GM18505 (cell line): ENCODE measurements around the gene ADAMTSL1.
"Not testable (repeated sequence)": the region's sequence is repeated elsewhere in the genome, so short reads cannot be mapped to it uniquely, and the experiment has no call there.

Experiments
- ATAC-seq: cut with Tn5 transposase; IDR thresholded peaks from one replicate; pipeline ENCODE4 v1.9.1; 2021; ENCODE audit not compliant: unreplicated experiment
- POLR2A ChIP-seq: IDR thresholded peaks from 4 replicates; pipeline ENCODE4 v1.6.1; 2011; ENCODE audit warnings: borderline replicate concordance; ENCODE audit not compliant: insufficient read depth, insufficient read length; ENCODE audit errors: extremely low read depth

Gene ADAMTSL1

GRCh38 chr9:18923671-18924430 is 449.9 kb downstream of the ADAMTSL1 start:
- no peak for TF ChIP-seq POLR2A
- ATAC-seq: no peak

- no peak for TF ChIP-seq POLR2A
- ATAC-seq: no peak
These were observed 451.9 kb downstream of the ADAMTSL1 start for GRCh38 chr9:18925880-18926279.

- TF ChIP-seq POLR2A: no peak
- ATAC-seq: no peak
These were observed 452.6 kb downstream of the ADAMTSL1 start for GRCh38 chr9:18926513-18926912.

GRCh38 chr9:18928711-18929110 is 454.8 kb downstream of the ADAMTSL1 start:
- no peak for ATAC-seq
- TF ChIP-seq POLR2A: no peak

GRCh38 chr9:18930611-18931010 is 456.7 kb downstream of the ADAMTSL1 start:
- ATAC-seq: not testable (repeated sequence)

GRCh38 chr9:18935541-18935940 is 461.6 kb downstream of the ADAMTSL1 start:
- ATAC-seq: no peak
- no peak for TF ChIP-seq POLR2A

GRCh38 chr9:18936094-18936871 is 462.3 kb downstream of the ADAMTSL1 start:
- no peak for TF ChIP-seq POLR2A
- ATAC-seq: no peak

GRCh38 chr9:18939943-18940342 is 466.0 kb downstream of the ADAMTSL1 start:
- no peak for TF ChIP-seq POLR2A

GRCh38 chr9:18941060-18941740 is 467.2 kb downstream of the ADAMTSL1 start:
- ATAC-seq: no peak
- no peak for TF ChIP-seq POLR2A

More at GRCh38 chr9:18939943-18940342, 466.0 kb downstream of the ADAMTSL1 start:
- no peak for ATAC-seq

- ATAC-seq: no peak
- no peak for TF ChIP-seq POLR2A
These were observed 468.8 kb downstream of the ADAMTSL1 start for GRCh38 chr9:18942801-18943200.

GRCh38 chr9:18947892-18948339 is 474.0 kb downstream of the ADAMTSL1 start:
- TF ChIP-seq POLR2A: no peak
- ATAC-seq: no peak

GRCh38 chr9:18951936-18952335 is 478.0 kb downstream of the ADAMTSL1 start:
- no peak for TF ChIP-seq POLR2A
- ATAC-seq: no peak

- no peak for ATAC-seq
- no peak for TF ChIP-seq POLR2A
These were observed 481.7 kb downstream of the ADAMTSL1 start for GRCh38 chr9:18955626-18956025.
